ENCODE data around the gene SVIL.
"Not testable (repeated sequence)": the region's sequence is repeated elsewhere in the genome, so short reads cannot be mapped to it uniquely, and the experiment has no call there.

The SVIL gene

DNA sequence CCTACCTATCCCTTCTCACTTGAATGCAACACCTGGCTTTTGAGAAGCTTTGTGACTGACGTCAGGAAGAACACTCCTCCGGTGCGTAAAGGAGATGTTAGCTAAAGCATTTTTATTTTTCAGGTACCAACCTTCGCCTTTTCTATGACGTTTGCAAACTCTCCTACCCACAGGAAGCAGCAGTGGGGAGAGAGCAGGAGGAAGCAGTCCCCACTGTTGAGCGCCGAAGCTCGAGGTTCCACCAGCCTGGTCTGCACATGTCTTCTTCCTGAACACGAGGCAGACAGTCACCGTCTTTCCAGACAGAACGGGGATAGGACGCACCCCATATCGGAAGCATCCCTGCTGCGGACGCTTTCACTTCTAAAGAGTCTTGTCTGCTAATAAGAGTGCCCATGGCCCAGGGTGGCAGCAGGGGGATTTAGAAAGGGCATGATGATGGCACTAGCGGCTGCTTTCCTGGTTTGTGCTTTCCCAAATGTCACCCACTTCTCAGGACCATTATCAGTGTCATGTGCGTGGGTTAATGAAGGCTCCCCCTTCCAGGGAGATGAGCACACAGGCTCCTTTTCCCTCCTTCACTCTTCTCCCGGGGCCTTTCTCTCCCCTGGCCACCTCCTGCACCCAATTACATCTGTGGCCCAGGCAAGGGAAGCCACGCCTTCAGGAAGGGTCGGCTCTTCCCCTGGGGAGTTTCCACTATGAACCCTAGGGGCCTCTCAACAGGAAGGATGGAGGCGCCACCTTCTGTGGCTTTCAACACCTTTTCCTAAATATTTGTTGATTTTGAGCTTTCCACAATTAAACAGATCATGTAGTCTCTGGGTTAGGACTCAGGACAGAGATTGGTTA, 147.5 kb downstream of the SVIL start:
- not testable (repeated sequence) for DNase-seq (ENCODE audit: low spot score)

DNA sequence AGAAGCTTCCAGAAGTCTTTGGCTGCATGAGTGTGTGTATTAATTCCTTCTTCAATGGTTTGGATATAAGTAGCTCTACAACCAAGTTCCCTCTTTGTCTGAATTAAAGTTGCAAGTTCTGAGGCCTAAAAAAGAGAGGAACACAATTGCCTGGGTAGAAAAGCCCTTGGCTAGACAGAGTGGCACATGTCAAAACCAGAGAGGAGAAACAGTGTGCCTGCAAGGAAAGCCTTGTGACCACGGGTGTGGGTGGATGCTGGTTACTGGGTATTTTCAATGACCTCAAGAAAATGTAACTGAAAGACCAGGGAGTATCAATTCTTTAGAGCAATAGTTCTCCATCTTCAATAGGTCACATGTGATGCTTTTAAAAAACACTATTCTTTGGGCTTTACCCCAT, 148.3 kb downstream of the SVIL start:
- DNase-seq (ENCODE audit: low spot score): no peak

- DNase-seq (ENCODE audit: low spot score): not testable (repeated sequence)
Observed at GRCh38 chr10:29484677-29485076, 150.1 kb downstream of the SVIL start.

DNA sequence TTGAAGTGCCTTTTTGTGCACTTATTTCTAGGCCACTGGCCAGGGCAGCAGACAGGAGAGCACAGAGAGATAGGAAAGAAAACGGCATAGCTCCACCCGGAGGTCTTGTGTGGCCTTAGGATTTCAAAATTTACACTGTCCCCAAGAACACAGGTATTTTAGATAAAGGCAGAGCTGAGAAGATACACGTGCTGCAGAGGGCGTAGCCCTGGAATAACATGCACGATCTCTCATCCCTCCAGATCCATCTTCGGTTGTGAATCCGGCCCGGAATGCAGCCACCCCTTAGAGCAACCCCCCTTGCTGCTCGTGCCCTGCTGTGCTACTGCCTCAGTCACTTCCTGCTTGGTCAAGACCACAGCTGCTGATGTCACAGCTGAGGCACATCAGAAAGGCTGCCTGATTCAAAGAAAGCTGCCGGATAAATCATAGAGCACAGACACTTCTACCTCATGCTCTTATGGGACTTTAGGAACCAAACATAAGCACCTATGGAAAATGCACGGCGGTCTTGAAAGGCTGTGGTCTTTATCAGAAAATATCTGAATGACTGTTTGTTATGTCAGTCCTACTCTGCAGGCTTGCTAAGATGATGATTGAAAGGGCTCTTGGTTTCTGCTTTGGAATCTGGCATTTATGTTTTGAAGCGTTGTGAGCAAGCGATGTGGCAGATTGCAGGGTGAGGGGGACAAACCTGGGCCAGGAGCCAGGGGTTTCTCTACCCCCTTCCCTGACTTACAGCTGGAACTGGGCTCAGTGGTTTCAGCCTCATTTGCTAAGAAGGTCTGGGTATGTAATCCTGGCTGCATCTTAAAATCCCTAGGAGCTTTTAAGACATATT, 152.0 kb downstream of the SVIL start:
- no peak for DNase-seq (ENCODE audit: low spot score)

DNA sequence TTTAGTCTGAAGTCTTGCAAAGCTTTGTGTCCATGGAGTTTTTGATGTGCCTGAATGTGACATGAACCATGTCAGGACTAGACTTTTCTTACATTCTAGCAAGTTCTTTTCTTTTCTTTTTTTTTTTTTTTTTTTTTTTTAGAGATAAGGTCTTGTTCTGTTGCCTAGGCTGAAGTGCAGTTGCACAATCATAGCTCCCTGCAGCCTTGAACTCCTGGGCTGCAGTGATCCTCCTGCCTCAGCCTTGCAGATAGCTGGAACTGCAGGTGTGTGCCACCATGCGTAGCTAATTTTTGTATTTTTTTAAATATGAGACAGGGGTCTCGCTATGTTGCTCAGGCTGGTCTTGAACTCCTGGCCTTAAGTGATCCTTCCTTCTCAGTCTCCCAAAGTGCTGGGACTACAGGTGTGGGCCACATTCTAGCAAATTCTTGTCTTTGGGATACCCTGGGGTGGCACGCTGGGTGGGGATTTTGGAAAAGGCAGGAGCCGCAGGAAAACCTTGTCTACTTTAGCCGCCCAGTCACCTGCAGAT, 152.8 kb downstream of the SVIL start:
- no peak for DNase-seq (ENCODE audit: low spot score)

DNA sequence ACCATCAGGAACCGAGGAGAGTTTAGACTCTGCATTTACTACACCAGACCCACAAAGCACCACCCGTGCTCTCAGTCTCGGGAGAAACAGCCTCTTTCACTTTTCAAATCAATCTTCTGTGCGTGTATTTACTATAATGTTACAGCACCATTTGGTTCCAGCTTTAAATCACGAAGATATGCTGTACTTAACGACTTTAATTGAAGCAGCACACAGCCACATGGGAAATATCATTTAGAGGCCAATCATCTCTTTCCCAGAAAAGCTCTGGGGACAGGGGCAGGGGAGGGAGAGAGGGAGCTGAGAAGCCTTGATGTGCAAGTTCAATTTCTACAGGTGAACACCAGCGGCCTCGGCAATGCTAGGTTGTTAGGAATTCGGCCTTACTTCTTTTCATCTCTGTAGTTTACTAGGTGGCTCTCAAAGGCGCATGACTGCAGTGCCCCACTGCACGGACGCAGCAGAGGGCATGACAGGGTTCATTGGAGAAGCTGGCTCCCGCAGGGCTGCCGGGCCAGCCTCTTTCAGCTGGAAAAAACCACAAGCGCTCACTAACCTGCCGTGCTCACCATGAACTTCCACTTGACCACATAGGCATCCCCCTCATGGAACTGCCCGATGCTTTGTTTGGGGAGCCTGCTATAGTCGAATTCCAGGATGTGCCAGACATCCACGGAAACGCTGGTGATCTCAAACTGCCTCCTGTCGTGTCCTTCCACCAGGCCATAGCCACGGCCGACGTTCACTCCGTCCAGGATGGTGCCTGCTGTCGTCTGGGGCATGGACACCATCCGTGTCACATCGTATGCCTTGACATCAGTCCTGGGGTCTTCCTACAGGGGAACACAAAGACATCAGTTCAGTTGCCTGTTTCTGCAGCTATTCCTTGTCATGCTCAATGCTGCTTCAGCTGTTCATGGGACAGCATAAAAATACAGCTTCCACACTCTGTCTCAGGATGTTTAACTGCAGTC, 154.5 kb downstream of the SVIL start:
- no peak for DNase-seq (ENCODE audit: low spot score)

DNA sequence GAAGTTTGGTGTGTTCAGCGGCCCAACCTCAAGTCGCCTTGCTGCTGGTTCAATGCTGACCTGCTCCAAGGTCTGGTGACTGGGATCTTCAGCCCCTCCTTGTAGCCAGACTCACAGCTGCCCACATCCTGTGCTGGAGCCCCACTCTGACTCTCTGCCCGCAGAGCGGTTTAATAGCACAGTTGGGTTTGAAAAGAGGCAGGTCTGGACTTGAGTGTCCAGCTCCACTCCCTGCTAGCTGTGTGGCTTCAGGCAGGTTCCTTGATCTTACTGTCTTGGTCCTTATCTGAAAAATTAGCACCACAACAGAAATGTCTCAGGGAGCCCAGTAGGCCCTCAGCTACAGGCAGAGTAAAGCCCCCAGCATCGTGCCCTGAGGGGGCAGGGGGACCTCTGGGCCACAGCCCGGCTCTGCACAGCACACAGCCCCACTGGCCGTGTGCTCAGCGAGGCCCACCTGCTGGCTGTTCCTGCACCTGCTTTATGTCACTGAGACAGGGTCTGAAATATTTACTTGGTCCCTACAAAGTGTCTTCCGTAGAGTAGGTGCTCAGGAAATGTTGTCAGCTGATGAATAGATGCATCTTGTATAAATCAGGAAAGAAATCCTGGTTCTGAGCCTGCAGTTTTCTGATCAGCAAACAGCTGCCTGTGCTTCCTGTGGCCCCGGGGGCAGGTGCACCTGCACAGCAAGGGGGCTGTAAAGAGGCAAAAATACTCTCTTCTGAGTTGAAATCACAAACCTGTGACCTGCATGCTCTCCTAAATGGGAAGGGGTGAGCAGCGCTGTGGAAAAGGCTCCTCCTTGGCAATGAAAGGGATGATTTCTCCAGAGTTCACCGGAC, 155.5 kb downstream of the SVIL start:
- no peak for DNase-seq (ENCODE audit: low spot score)

DNA sequence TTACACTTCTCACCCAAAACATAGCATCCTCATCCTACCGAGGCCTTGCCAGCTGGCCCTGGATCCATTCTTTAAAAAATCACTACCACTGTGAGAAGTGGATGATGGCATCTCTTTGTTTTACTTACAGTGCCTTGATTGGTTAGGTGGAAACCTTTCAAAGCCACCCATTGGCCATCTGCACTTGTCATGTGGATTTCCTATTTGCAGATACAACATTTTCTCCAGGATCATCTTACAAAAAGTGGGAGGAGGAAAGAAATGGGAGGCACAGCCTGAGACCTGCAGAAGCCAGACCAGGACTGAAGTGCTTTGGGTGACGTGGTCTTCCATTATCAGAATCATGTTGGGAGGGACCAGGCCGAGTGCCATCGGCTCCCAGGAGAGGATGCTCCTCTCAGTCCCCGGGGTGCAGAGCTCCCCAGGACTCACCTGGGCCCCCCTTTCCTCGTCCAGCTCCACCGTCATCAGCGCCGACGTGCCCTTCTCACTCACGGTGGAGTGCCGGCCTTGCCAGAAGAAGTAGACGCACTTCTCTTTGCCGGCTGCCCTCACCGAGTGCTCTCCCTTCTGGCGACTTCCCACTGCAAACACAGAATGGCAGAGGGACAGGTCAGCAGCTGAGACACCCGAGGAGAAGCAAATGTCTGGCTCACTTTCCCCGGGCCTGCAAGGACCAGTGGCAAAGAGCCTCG, 161.2 kb downstream of the SVIL start:
- DNase-seq (ENCODE audit: low spot score): no peak

DNA sequence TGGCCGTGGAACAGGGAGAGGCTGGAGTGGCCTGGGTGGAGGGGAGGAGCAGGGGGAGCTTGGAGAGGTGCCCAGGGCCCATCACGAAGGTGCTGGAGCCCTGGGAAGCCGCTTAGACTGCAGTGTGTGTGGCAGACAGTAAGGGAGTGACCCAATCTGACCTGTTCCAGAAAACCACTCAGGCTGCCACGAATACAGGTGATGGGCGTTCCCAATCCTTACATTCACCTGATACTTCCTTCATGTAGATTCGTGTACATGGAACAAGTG, 161.7 kb downstream of the SVIL start:
- no peak for DNase-seq (ENCODE audit: low spot score)

DNA sequence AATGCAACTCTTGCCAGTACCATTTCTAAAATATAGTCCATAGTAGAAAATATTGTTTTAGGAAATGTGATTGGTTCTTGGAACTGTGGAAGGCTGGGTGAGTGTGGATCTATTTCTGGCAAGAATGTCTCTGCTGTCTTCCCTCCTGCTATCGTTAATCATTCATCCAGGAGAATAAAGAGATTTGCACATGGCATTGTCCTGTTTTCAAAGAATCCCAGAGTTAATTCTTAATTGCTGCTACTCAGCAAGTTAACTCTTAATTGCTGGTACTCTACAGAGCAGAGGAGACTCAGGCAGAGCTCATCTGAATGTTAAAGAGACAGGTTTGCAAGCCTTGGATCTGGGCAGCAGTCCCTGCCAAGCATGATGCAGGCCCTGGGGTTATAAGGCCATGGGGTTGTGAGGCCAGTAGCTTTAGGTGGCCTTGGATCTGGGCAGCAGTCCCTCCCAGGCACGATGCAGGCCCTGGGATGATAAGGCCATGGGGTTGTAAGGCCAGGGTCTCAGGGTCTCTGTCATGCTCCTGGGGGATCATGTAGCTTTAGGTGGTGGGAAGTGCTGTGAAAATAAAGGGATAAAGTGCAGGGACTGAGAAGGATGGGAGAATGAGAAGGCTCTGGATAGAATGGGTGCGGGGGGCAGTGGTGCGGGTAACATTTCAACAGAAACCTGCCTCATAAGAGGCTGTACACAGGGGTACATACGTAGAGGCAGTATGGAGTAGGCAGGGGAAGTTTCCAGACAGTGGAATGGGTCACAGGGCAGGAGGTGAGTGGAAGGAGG, 162.3 kb downstream of the SVIL start:
- no peak for DNase-seq (ENCODE audit: low spot score)

- DNase-seq (ENCODE audit: low spot score): no peak
Observed at GRCh38 chr10:29471544-29471859, 163.3 kb downstream of the SVIL start.

DNA sequence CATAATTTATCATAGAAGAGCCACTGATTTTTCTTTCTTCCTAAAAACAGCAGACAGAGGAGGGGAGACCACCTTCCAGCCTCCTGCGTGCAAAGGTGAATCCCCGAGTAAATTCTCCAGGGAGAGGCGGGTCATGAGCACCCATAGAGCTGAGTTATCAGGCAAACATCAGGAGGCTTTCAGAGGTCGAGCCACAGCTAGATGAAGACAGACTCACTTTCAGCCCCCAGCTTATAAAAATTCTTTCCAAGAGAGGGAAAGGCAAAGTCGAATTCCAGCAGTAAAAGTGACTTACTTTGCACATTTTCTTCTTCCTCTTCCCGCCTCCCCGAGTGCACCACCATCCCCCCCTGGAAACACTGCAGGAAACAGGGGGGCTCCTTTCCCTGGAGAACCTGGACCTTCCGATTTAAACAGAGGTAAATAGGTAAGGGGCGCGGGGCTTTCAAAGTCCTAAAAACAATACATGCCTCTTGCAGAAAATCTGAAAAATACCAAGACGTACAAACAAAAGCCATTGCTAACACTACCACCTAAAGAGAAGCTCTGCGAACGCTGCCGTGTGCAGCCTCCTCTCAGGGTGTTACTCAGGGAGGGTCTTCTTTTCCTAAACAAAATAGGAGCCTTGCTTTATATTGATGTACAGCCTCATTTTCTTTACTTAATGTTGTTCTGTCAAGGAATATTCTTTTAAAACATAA, 163.8 kb downstream of the SVIL start:
- no peak for DNase-seq (ENCODE audit: low spot score)

DNA sequence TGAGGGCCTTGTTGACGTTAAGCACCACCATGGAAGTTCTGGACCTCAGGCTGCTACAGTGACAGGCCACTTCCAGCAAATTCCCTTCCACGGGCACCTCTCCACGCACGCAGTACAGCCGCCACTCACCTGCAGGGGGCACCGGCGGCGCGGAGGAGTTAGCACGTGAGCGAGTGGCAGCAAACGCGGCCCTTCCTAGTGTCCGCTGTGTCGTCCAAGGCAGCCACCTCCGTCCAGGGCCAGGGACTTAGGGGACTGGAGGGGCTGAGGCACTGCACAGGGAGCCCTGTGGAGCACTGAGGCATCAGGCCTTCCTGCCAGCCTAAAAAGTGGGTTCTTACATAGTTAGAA, 164.4 kb downstream of the SVIL start:
- no peak for DNase-seq (ENCODE audit: low spot score)

DNA sequence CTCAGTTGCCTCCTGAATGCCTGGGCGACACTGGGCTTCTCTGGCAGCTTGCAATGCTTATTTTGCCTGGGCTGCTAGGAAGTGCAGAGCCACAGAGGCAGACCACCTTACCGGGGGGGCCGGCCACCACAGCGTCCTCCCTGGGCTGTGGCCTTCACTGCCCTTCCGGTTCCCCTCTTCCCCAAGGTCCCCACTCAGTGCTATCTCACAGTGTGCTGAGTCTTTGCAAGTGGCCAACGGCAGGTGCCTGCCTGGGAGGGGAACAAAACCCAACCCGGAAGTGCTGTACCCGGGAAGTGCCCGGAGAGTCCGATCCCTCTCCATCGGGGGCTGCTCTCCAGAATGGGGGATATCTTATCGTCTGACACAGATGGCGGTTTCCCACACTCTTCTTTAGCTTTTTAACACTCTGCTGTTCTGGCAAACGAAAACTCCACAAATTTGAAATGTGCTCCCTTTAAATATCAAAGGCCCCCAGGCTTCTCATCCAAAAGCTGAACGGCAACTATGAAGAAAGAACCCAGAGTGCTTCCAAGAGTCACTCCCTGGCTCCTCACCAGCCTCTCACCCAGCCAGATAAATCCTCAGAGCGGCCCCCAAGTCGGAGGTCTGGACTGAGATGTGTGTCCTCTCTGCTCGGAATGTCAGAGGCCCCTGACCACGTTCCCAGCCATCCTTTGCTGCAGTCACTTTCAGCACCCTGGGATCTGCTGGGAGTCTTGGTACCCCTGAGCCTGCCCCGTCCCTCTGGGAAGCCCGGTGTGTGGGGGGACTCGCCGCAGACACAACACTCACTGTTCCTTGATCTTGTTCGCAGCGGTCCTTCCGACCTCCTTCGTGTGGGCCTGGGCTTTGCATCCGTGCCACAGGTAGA, 165.1 kb downstream of the SVIL start:
- no peak for DNase-seq (ENCODE audit: low spot score)

GRCh38 chr10:29465384-29465783, 169.4 kb downstream of the SVIL start:
- no peak for DNase-seq (ENCODE audit: low spot score)

DNA sequence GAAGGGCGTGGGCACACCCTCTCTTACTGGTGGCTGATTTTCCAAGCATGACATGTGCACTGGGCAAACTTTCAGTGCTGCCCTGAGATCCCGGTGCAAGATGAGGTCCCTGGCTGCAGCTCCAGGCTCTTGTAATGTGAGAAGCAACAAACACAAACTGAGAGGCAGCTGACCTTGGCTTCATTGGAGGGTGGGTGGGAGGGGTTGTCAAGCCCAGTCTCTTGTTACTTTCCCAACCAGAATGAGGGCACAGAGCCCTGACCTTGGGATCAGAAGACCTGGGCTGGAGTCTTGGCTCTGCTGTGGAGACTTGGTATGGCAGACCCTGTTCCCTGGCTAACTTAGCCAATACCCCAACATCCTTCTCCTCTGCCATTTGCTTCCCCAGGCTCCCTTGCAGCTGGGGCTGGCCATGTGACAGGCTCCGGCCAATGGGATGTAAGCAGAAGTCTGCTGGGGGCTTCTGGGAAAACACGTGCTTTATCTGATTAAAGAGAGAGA, 170.1 kb downstream of the SVIL start:
- DNase-seq (ENCODE audit: low spot score): not testable (repeated sequence)

GRCh38 chr10:29461042-29461441, 173.7 kb downstream of the SVIL start:
- DNase-seq (ENCODE audit: low spot score): no peak

GRCh38 chr10:29458190-29458589, 176.6 kb downstream of the SVIL start:
- not testable (repeated sequence) for DNase-seq (ENCODE audit: low spot score)
